Ramos (cell line): ENCODE data around the gene PCYT1A.
"Not testable (repeated sequence)": the region's sequence is repeated elsewhere in the genome, so short reads cannot be mapped to it uniquely, and the experiment has no call there.

ENCODE experiments used
- in situ Hi-C: fragments of 300-500 bp; cut with MboI; formaldehyde crosslinking; loops from one replicate; pipeline ENCODE4 v1.14.3; 2022; ENCODE audit warnings: low sequenced_read_pairs; ENCODE audit not compliant: unreplicated experiment

PCYT1A gene

DNA sequence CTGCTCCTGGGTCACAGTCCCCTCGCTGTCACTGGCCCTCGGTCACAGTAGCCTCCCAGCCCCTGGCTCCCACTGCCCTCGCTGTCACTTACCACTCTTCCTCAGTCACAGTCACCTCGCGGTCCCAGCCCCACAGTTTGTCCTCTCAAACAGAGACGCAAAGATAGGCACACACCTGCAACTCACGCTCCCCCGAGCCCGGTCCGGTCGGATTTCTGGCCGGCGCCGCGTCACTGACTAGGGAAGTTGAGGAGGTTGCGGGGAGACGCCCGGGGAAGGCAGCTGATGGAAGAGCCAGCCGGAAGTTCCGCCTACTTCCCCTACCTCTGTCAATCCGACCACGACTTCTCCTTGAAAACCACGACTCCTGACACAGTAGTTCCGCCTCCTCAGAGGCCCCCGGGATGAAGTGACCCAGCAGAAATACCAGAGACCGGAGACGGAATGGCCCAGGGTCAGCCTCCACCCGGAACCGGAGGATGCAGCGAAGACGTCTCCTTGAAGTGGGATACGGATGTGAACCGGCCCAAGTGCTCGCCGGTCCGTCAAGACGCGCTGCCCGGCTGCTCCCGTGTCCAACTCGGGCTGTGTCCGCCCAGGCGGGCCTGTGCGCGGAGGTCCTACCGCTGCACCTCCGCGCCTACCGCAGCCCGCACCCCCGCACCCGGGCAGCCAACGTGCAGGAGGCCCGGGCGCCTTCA is at the start of gene PCYT1A:
Gene PCYT1A (minus strand): TSS at position 287 of the 701 bp plus-strand sequence. CDS start 17,195 bp downstream, outside the sequence.
- in situ Hi-C loops, result no loop called here

DNA sequence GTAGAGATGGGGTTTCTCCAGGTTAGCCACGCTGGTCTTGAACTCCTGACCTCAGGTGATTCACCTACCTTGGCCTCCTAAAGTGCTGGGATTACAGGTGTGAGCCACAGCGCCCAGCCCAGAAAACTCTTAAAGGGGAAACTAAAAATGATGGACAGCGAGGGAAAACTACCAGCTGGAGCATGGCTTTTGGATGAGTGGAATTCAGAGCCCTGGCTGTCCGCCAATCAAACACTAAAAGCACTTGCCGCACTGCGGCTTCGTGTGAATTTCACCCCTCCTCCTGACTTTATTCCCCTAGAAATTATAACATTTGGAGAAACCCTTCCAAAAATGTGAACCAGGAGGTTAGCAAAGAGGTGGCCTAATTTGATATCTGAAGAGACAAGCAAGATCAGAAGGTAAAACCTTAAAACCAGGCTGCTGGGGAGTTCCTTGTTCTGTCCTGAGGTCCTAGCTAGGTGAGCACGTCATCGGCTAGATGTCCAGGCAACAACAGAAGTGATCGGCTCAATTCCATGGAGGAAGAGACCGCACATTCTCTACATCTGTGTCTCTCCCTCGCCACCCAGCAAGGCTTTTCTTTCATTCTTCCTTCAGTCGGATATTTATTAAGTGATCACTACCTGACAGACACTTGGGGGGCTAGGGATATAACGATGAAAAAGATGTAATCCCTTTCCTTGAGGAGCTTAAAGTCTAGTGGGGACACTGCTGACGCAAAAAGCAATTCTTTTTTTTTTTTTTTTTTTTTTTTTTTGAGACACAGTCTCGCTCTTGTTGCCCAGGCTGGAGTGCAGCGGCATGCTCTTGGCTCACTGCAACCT is 49.0 kb upstream of the PCYT1A start:
- in situ Hi-C loops, result no loop called here

DNA sequence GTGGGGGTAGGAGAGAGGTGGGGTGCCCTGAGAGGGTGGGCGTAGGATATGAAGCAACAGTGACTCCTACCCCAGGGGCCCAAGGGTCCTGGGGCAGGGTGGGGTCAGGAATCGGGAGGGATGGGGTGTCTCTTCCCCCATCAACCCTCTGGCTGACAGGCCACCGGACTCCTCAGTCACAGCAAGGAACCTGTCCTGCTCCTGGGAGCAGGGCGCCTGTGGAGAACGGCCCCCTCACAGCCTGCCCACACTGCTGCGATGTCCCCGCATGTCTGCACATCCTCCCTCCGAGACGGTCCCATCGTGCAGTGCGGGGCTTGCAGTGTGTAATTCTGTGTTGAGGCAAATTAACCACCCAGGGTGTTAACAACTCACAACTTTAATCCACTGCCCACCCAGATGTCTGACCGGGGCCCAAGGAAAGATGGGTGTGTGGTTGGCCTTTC is 48.0 kb upstream of the PCYT1A start:
- in situ Hi-C loops, result no loop called here

DNA sequence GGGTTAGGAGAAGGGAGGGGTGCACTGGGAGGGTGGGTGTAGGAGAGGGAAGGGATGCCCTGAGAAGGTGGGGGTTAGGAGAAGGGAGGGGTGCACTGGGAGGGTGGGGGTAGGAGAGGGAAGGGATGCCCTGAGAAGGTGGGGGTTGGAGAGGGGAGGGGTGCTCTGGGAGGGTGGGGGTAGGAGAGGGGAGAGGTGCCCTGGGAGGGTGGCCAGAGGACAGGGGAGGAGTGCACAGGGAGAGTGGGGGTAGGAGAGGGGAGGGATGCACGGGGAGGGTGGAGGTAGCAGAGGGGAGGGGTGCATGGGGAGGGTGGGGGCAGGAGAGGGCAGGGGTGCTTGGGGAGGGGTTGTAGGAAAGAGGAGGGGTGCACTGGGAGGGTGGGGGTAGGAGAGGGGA is 47.5 kb upstream of the PCYT1A start:
- in situ Hi-C loops, result no loop called here

DNA sequence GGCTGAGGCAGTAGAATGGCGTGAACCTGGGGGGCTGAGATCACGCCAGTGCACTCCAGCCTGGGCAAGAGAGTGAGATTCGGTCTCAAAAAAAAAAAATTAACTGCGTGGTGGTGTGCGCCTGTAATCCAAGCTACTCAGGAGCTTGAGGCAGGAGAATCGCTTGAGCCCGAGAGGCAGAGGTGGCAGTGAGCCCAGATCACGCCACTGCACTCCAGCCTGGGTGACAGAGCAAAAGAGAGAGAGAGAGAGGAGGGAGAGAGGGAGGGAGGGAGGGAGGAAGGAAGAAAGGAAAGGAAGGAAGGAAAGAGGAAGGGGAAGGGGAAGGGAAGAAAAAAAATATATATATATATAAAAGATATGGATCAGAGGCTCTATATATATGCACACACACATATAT is 44.6 kb upstream of the PCYT1A start:
- in situ Hi-C loops, result no loop called here

DNA sequence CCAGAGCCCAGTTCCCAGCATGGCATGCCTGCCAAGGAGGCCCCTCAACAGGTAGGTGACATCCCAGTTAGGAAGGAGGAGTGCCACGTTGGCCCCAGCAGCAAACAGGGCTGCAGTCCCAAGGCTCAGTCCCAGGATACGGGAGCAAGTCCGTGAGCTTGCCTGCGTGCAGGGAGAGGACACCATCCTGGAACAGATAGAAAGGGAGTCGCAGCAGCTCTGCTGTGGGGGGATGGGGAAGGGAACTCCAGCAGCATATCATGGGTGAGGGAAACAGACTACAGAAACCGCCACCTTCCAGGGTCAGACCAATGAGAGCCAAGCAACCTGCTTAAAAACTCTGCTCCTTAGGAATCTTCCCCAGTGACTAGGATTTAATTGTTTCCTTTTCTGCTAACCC is 39.9 kb upstream of the PCYT1A start:
- in situ Hi-C loops, result no loop called here

DNA sequence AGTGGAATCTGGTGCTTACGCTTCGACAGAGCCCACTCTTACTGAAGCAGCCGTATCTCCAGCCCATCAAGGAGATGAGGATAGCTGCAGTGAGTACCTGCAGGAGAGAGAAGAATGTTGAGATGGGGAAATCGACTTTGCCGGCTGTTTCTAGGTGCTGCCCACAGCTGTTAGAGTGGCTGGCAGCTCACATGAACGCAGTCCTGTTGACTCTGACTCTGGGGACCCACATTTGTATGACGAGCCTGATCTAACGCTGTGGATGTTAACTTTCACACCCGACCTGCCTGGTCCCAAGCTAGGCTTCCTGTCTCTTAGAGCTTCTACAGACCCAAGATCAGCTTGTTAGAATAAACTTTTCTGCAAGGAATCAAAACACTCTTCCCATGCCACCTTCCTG is 39.4 kb upstream of the PCYT1A start:
- in situ Hi-C loops, result no loop called here

DNA sequence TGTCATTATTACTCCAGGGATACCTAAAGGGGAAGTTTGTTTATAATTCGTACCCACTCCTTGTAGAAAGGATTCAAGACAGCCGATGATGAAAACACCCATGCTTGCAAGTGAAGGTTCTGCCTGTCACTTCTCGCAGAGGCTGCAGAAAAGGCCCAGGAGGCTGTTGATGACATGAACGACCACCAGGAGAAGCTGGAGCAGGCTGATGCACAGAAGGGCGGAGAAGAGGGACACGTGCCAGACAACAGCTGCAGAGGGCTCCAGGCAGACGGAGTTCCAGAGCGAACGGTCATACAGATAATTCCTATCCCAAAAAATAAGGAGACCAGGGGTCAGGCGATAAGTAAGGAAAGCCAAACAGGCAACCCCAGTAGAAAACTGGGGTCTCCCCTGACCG is 36.2 kb upstream of the PCYT1A start:
- in situ Hi-C loops, result no loop called here

DNA sequence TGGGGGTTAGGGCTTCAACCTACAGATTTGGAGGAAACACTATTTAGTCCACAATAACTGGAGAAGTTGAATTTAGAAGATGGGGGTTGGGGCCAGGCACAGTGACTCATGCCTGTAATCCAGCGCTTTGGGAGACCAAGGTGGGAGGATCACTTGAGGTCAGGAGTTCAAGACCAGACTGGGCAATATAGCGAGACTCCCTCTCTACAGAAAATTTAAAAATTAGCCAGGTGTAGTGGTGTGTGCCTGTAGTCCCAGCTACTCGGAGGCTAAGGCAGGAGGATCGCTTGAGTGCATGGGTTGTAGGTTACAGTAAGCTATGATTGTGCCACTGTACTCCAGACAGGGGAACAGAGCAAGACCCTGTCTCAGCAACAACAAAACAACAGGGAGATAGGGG is 35.5 kb upstream of the PCYT1A start:
- in situ Hi-C loops, result no loop called here

DNA sequence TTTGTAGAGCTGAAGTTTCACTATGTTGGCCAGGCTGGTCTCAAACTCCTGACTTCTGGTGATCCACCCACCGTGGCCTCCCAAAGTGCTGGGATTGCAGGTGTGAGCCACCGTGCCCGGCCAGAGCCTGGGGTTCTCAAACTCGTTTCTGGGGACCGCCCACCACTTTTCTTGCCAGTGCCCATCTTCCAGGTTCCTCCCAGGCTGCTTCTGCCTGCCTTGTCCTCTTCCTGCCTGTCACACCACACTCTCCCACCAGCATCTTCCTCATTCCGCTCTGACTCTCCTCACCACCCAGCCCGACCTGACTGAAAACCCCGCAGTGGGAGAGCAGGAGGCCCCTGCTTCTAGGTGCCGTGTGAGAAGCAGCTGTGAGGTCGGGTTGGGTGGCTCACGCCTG is 33.6 kb upstream of the PCYT1A start:
- in situ Hi-C loops, result no loop called here

DNA sequence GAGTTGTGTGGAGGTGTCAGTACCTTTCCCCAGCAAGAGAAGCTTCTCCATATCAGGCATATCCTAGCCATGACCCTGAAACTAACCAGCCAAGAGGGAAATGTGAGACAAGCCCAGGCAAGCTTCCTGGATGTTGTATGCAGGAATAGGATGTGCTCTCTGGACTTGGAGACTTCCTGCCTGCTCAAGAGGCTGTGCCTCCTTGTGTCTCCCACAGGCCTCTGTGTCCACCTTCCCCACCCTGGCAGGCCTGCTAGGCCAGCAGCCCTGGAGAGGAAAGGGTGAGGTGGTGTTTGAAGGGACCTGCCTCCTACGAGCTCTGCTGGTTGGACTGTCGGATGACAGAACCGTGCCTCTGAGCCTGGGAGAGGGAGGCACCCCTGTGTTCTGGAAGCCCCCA is 32.6 kb upstream of the PCYT1A start:
- in situ Hi-C loops, result no loop called here

DNA sequence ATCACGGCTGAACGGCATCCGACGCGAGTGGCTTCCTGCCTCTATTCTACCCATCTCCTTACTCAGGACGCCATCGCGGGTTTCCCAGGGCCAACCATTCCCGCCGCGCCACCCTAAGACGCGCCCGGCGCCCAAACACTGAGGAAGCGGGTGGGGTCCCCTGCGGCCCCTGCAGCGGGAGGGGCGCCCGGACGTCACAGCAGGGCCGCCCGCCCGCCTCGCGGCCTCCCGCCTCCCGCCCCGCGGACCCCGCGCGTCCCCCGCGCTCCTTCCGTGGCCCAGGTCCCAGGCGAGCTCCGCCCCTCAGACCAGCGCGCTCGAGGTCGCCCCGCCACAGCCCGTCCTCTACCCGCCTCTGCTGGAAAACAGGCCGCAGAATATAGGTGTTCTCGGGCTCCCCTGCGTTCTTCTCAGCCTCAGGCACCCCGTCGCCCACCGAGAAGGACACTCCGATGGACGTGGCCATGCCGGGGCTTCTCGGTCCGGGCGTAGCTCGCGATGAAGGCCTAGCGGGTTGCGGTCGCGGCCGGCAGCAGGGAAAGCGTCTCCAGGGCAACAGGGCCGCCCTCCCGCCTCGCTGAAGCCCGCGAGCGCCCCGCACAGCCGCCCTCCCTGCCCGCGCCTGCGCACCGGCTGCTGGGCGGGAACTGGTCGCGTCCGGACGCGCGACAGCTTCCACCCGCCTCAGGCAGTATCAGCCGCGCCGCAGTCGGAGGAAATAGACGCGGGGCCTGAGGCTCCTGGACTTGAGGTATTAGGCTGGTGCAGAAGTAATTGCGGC is 30.4 kb upstream of the PCYT1A start, which contains the start of gene DYNLT2B:
Gene DYNLT2B (minus strand): TSS at position 554 of the 781 bp plus-strand sequence. CDS start 88 bp downstream, at position 466.
- in situ Hi-C loops, result no loop called here

DNA sequence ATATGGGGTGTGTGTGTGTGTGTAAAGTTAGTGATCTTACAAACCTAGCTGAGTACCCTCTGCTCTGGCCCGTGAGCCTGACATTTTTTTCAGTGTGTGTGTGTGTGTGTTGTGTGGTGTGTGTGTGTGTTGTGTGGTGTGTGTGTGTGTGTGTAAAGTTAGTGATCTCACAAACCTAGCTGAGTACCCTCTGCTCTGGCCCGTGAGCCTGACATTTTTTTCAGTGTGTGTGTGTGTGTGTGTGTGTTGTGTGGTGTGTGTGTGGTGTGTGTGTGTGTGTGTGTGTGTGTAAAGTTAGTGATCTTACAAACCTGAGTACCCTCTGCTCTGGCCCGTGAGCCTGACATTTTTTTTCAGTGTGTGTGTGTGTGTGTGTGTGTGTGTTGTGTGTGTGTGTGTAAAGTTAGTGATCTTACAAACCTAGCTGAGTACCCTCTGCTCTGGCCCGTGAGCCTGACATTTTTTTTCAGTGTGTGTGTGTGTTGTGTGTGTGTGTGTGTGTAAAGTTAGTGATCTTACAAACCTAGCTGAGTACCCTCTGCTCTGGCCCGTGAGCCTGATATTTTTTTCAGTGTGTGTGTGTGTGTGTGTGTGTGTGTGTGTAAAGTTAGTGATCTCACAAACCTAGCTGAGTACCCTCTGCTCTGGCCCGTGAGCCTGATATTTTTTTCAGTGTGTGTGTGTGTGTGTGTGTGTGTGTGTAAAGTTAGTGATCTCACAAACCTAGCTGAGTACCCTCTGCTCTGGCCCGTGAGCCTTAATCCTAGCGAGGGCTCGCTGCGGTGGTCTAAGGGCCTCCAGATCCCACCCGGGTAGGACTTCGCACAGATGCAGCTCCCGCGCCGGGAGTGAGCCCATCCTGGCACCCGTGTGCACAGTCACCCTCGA is 29.5 kb upstream of the PCYT1A start:
- in situ Hi-C loops, result not testable (repeated sequence)

DNA sequence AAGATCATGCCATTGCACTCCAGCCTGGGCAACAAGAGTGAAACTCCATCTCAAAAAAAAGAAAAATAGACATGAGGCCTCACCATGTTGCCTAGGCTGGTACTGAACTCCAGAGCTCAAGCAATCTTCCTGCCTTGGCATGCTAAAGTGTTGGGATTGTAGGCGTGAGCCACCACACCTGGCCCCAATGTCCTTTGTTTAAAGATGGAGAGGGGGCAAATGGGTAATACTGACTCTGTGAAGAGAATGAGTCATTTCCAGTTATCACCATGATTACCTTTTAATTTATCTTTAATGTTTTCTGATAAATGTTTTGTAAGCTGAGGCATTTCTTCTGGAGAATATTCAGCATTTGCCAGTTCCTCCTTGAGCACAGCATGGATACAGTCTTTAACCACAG is 28.3 kb upstream of the PCYT1A start:
- in situ Hi-C loops, result no loop called here

DNA sequence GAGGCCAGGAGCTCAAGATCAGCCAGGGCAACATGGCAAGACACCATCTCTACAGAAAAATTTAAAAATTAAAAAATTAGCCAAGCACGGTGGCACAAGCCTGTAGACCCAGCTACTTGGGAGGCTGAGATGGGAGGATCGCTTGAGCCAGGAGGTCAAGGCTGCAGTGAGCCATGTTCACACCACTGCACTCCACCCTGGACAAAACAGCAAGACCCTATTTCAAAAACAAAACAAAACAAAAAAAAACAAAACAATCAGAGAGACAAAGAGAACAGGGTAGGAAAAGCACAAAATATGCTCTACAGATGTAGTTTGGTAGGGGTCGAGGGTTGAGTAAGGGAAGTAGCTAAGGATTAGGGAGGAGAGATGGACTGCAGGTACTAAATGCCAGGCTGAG is 27.1 kb upstream of the PCYT1A start:
- in situ Hi-C loops, result no loop called here

DNA sequence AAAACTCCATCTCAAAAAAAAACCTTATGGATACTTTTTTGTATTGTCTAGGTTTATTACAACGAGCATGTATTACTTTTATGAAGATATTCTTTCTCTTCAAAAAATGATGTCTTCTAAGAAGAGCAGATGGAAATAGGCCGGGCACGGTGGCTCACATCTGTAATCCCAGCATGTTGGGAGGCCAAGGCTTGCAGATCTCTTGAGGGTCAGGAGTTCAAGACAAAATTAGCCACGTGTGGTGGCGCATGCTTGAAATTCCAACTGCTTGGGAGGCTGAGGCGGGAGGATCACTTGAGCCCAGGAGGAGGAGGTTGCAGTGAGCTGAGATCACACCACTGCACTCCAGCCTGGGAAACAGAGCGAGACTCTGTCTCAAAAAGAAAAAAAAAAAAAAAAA is 26.6 kb upstream of the PCYT1A start:
- in situ Hi-C loops, result not testable (repeated sequence)

DNA sequence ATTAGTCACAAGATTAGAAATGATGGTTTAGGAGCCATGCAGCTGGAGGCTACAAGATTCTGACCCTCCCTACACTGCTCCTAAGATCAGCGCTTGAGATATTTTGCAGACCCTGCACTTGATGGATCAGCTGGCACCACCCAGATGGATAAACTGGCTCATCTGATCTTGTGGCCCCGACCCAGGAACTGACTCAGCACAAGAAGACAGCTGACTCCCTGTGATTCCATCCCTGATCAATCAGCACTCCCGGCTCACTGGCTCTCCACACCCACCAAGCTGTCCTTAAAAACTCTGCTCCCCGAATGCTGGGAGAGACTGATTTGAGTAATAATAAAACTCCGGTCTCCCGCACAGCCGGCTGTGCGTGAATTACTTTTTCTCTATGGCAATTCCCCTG is 15.4 kb upstream of the PCYT1A start:
- in situ Hi-C loops, result not testable (repeated sequence)

DNA sequence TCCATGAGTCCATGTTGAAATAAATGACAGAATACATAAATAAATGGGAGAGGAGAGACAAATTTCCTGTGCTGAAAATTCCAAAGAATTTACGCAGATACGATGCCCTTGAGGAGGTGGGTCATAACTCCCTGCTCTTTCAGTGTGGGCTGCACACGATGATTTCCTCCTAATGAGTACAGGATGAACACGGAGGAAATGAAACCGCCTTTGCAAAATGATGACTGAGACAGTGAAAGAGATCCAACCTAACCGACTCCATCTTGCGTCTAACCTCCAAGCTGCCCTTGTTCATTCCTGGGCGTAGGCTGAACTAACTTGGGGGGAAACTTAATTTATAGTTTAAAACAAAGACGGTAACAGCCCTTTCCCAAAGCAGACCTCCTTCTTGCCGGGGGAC is 15.0 kb upstream of the PCYT1A start:
- in situ Hi-C loops, result not testable (repeated sequence)

DNA sequence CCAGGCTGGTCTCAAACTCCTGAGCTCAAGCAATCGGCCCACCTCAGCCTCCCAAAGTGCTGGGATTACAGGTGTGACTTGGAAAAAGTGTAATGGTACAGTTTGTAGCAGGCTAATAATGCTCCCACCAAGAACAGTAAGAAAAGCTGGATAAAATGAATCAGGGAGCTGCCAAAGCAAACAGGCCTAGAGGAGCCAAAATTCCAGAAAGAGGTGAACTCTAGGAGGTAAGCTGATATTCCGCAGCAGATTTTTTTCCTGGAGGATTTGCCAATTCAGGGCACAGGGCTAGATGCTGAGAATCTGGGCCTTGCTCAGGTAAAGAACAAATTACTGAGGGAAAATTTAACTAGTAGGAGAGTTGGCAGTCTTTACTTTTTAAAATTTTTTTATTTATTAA is 11.0 kb upstream of the PCYT1A start:
- in situ Hi-C loops, result no loop called here
